ENCODE results near the gene POU5F1. TPM values are rescaled to one million over a fixed set of nuclear protein-coding genes. Genes with fewer than 3 reads are reported as not detected.

POU5F1 gene
- total RNA-seq, 2 donors from 2014 or later = not detected

DNA sequence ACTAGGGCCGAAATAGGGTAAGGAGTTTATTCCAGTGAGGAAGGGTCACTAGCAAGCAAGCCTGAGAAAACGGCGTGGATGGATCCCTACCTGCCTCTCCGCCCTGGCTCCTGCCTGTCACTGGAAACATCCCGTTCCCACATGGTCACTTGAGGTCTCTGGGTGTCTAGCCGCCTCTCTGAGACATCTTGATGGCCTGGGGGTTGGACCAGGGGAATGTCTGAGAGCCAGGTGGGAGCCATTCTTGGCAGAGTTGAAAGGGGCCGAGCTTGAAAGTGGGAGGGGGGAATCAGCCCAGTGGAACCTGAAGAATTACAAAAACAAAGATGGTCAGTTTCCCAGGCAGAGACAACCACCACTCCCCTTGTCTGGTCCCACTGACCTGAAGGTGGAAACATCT lies 13.8 kb downstream of the POU5F1 start:
- intact Hi-C loops (cut with DNase I) = no loop called here
- DNase-seq (ENCODE audit: low spot score) = no peak

DNA sequence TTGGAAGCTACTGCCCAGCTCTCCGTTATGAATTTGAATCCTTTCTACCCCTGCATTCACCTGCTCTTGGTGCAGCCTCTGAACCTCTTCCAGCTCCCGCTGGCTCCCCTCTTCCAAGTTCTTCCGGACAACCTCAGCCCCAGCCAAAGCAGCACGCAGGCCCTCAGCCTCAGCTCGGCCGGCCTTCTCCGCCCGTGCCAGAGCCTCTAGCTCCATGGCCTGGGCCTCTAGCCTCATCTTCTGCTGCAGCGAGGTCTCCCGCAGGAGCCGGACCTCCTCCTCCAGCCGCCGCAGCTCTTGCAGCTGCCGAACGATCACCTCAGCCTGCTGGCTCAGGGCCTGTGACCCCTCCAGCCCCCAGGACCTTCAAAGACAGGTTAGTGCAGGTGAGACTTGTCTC lies 16.0 kb downstream of the POU5F1 start:
- intact Hi-C loops (cut with DNase I) = no loop called here

DNA sequence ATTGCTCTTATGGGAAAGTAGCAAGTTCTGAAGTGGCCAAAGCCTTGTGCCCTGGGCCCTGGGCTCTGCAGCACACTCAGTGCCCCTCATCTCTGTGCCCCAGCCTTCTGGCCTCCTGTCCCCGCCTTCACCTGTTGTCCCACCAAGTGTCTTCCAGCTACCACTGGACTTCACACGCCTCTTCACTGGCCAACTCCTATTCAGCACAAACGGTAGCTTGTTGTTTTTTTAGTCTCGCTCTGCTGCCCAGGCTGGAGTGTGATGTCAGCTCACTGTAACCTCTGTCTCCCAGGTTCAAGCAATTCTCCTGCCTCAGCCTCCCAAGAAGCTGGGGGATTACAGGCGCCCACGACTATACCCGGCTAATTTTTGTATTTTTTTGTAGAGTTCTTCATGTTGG lies 17.7 kb downstream of the POU5F1 start:
- intact Hi-C loops (cut with DNase I) = no loop called here

More for the DNA sequence above, 16.0 kb downstream of the POU5F1 start:
- DNase-seq (ENCODE audit: low spot score) = no peak

DNA sequence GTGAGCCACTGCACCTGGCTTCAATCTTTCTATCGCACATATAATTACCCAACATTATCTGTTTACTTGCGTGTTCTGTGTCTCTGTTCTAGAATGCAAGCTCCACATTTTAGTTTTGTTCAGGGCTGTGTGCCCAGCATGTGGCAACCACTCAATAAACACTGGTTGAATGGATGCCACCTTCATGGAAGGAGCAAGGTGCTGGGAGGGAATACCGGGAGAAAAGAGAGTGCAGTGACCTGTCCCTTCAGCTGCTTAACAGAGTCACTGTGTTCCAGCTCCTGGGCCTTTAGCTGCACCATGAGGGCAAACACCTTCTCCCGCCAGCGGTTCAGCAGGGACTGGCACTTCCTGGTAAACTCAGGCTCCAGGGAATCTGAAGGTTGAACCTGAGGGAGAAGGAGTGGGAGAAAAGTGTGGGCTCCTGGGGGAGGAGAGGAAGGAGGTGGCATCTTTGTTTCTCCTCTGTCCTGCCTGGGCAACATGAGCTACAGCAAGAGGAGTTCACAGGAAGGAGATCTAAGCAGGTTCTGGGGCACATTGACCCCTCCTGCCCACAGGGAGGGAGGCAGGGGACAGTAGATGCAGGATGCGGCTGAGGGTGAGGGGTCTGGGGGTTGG lies 20.5 kb downstream of the POU5F1 start:
- intact Hi-C loops (cut with DNase I) = no loop called here
- no peak for DNase-seq (ENCODE audit: low spot score)

More for the DNA sequence above, 17.7 kb downstream of the POU5F1 start:
- no peak for DNase-seq (ENCODE audit: low spot score)

DNA sequence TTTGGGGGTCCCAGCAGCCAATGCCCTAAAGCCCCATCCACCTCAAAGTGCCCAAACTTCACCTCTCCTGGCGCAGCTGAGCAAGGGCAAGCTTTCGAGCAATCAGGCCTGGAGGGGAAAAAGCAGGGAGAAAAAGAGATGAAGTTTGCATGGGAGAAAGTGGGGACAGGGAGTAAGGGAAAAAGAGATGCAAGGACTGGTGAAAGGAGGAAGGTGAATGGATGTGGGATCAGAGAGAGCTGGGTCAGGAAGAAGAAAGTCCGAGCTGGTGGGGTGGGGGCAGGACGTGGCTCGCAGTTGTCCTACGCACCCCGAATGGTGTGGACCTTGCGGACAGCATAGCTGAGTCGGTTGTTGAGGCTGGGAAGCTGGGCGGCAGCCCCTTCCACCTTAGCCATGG lies 25.1 kb downstream of the POU5F1 start:
- DNase-seq (ENCODE audit: low spot score) = no peak
- intact Hi-C loops (cut with DNase I) = no loop called here

DNA sequence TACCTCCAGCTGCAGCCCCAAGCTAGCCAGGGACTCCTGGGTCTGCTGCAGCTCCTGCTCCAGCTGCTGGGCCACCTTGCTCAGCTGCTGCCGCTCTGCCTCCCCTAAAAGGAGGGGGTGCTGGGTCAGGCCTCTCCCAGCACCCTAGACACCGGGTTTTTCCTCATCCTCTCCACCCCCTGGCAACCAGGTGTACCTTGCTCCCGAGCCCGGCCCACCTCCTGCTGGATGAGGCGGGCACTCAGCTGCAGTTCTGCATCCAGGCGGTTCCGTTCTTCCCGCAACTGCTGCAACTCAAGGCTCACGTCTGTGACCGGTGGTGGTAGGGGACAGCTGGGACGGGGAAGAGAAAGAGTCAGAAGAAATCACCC lies 25.5 kb downstream of the POU5F1 start:
- intact Hi-C loops (cut with DNase I) = loop anchor here in 1 of 2 donors (5.0 kb wide), 1 partner anchor 222 kb away; no protein-coding TSS in a partner anchor
- DNase-seq (ENCODE audit: low spot score) = no peak

DNA sequence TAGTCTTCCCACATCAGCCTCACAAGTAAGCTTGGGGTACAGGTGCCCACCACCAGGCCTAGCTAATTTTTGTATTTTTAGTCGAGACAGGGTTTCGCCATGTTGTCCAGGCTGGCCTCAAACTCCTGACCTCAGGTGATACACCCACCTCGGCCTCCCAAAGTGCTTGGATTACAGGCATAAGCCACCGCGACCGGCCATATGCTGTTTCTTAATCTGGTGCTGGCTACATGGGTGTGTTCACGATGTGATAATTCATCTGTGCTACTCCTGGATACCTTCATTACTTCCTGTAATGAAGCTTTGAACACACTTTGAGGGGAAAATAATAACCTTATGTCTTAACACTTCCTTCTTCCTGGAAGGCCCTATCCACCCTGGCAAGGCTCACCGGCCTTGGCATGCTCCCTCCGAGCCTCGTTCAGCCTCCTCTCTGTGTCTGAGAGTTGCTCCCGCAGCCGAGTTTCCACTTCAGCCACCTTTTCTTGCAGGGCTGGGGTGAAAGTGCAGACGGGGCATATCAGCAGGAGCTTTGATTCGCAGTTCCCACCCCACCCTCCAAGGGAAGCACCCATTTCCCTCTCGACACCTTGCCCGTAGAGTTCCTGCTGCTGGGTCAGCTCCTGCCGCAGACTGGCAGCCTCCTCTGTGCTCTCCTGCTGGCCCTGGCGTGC lies 26.0 kb downstream of the POU5F1 start:
- DNase-seq (ENCODE audit: low spot score) = no peak
- intact Hi-C loops (cut with DNase I) = loop anchor here in 1 of 2 donors (5.0 kb wide), 1 partner anchor 223 kb away; no protein-coding TSS in a partner anchor

DNA sequence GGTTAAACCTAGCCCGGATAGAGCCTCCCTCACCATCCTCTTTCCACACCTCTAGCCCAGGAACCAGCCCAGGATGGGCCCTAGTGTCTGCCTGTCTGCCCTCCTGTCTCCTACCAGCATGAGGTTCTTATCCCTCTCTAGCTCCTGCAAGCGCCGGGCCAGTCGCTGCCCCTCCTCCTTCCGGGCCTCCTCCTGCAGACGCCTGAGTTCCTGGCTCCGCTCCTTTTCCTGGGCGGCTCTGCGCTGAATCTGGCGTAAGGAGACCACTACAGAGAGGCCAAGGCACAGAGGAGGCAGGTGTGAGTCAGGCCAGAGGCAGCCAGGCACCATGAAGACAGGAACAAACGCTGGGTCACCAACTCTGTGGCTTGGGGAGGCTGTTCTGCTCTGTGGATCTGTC lies 27.3 kb downstream of the POU5F1 start:
- peak; percentile 89 for DNase-seq (ENCODE audit: low spot score)
- intact Hi-C loops (cut with DNase I) = loop anchor here in 1 of 2 donors (5.0 kb wide), 1 partner anchor 224 kb away; no protein-coding TSS in a partner anchor

DNA sequence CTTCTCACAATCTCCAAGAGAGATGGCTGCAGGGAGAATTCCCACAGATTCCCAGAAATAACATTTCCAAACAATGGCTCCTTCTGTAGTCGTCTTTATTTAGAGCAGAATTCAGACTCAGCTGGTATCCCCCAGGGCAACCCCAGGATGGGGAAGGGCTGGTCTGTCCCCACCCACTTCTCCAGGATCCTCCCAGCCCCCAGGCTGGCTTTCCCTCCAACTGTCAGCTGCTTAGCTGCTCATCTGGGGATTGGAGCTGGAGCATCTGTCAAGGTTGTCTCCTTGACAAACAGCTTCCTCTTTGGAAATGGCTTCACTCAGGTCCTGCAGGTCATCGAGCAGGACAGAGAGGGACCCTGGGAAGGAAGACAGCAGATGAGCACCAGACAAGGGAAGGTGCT lies 28.1 kb downstream of the POU5F1 start:
- intact Hi-C loops (cut with DNase I) = loop anchor here in 1 of 2 donors (5.0 kb wide), 1 partner anchor 225 kb away; no protein-coding TSS in a partner anchor
- no peak for DNase-seq (ENCODE audit: low spot score)

DNA sequence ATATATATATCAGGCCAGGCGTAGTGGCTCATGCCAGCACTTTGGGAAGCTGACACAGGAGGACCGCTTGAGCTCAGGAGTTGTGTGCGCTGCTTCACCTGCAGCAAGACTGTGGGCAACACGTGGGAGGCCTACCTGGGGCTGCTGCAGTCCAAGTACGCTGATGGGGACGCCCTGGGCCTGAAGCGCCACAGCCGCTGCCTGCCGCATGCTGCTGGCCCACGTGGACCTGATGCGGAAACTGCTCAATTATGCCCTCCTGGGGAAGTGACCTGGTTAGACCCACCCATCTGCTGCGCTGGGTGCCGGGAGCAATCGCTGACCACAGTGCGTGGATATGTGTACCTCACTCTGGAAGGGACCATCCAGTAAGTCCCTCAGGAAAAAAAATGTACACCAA lies 29.8 kb downstream of the POU5F1 start:
- intact Hi-C loops (cut with DNase I) = loop anchor here in 1 of 2 donors (5.0 kb wide), 1 partner anchor 227 kb away; no protein-coding TSS in a partner anchor
- no peak for DNase-seq (ENCODE audit: low spot score)

DNA sequence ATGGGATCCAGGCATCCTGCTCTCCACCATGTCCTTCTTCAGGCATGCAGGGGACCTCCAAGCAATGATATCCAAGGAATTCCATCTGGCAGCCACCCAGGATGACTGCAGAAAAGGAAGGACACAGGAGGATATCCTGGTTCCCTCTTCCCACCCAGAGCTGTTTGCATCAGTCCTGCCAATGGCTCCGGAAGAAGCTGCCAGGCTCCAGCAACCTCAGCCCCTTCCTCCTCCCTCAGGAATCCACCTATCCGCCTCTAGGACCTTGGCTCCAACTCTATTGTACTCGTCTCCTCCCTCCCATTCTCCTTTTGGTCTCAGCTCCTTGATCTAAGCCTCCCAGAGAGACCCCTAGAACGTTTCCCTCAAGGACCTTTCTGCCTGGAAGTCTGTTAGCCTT lies 30.9 kb downstream of the POU5F1 start:
- DNase-seq (ENCODE audit: low spot score) = no peak
- intact Hi-C loops (cut with DNase I) = loop anchor here in 1 of 2 donors (5.0 kb wide), 2 partner anchors 53 to 228 kb away; no protein-coding TSS in a partner anchor

DNA sequence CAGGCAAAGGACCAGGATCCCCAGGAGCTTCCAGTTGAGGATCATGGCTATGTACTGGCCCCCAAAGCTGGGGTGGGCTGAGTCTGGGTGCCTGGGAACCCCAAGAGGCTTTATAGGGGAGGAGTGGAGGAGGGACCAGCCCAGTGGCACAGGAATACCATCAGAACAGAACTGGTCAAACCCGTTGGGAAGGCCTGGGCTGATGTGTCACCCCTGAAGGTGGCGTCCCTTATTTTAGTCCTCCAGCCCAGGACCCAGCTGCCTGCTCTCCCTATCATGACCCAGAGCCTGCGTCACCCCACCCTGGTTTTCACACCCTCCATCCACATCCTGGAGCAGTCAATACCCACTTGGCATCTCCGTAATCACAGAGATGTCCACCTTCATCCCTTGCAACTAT lies 31.5 kb downstream of the POU5F1 start, which contains the start of gene PSORS1C2:
Gene PSORS1C2, minus strand, starts transcription at position 85 of the 400 bp plus-strand sequence. Its CDS starts 40 bp downstream, at position 45.
- intact Hi-C loops (cut with DNase I) = loop anchor here in 1 of 2 donors (5.0 kb wide), 2 partner anchors 53 to 228 kb away; no protein-coding TSS in a partner anchor
- DNase-seq (ENCODE audit: low spot score) = no peak

DNA sequence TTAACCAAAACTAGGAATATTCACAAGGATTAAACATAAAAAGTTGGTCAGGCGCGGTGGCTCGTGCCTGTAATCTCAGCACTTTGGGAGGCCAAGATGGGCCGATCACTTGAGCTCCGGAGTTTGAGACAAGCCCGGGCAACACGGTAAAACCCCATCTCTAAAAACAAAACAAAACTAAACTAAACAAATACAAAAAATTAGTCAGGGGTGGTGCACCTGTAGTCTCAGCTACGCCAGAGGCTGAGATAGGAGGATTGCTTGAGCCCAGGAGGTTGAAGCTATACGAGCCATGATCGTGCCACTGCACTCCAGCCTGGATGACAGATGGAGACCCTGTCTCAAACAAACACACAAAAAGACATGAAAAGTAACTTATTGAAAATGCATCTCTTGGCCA lies 34.8 kb downstream of the POU5F1 start:
- DNase-seq (ENCODE audit: low spot score) = no peak
- intact Hi-C loops (cut with DNase I) = loop anchor here in 1 of 2 donors (5.0 kb wide), 2 partner anchors 57 to 232 kb away; no protein-coding TSS in a partner anchor

DNA sequence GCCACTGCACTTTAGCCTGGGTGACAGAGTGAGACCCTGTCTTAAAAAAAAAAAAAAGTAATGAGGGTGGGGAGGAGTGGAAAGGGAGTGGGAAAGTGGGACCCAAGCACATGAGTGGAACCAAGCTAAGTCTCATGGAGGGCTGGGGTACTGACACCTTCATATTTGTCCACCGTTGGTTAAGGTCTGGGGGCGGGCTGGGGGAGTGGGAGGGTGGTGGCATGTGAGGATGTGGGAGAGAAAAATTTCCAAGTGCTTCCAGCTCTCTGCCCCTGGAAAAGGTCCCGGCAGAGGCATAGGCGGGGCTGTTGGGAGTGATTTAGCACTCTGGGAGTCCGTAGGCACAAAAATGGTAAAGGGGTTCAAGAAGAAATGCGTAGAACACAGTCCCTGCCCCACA lies 37.7 kb downstream of the POU5F1 start:
- intact Hi-C loops (cut with DNase I) = loop anchor here in 1 of 2 donors (5.0 kb wide), 1 partner anchor 59 kb away; no protein-coding TSS in a partner anchor

DNA sequence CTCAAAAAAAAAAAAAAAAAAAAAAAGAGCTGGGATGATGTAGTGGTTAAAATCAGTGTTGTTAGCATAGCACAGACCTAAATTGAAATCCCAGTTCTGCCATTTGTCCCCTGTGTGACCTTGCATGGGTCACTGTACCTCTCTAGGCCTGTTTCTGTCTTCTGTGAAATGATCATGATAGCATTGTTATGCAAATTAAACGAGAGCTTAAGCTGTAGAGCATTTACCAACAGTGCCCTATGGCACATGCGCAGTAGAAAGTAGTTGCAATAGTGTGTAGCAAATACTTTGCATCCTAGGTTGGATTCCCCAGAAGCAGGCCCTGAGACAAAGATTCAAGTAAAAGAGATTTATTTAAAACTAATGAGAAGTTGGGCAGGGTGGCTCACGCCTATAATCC lies 38.9 kb downstream of the POU5F1 start:
- DNase-seq (ENCODE audit: low spot score) = no peak
- intact Hi-C loops (cut with DNase I) = loop anchor here in 1 of 2 donors (5.0 kb wide), 1 partner anchor 61 kb away; no protein-coding TSS in a partner anchor

More for the DNA sequence above, 37.7 kb downstream of the POU5F1 start:
- no peak for DNase-seq (ENCODE audit: low spot score)

DNA sequence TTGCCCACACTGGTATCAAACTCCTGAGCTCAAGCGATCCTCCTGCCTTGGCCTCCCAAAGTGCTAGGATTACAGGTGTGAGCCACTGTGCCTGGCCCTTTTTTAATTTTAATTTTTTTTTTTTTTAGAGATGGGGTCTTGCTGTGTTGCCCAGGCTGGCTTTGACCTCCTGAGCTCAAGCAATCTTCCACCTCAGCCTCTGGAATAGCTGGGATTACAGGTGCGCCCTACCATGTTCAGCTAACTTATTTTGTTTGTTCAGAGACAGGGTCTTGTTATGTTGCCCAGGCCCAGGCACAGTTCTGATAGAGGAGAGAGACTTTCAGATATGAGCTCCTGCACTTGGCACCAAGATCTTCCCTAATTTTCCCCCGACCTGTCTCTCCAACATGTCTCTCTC lies 39.7 kb downstream of the POU5F1 start:
- no peak for DNase-seq (ENCODE audit: low spot score)
- intact Hi-C loops (cut with DNase I) = loop anchor here in 1 of 2 donors (5.0 kb wide), 1 partner anchor 62 kb away; no protein-coding TSS in a partner anchor

DNA sequence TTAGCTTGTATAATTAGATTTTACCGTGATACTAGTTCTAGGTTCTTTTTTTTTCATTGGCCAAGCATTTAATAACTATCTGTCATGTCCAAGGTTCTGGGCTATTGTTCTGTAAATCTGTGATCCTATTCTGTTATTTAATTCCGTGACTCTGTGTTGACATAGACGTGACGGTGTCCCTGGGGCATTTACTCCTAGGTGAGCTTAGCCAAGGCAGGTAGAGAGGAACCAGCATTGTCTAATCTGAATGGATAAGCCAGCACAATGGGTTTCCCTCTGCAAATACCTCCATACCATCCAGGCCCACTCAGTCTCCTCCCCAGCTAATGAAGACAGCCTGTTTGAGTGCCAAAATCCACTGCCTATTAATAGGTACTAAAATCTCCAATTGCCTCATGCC lies 41.4 kb downstream of the POU5F1 start:
- no peak for DNase-seq (ENCODE audit: low spot score)
- intact Hi-C loops (cut with DNase I) = no loop called here

DNA sequence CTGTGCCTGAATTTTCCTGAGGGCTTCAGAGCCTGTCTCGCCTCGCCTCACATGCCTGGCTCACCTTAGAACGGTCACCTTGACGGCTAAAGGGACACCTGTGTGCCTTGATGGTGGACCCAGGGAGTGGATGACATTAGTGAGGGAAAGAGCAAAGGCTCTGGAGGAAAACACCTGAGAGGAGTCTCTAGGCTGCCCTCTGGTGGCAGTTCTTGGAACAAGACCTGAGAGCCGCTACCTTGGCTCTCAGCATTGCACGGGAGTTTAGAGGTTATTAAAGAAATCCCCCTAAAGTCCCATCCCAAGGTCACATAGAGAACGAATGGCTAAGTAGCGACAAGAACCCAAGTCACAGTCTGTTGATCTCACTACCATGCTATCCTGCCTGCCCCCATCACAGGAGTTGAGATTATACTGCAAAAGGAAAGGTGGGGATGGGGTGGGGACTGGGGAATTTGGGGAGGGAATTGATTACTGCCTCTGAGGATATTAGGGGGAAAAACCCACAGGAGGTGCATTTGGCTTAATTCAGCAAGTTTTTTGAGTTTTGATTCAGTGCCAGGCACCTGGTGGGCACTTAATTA lies 42.3 kb downstream of the POU5F1 start:
- intact Hi-C loops (cut with DNase I) = no loop called here
- DNase-seq (ENCODE audit: low spot score) = no peak

DNA sequence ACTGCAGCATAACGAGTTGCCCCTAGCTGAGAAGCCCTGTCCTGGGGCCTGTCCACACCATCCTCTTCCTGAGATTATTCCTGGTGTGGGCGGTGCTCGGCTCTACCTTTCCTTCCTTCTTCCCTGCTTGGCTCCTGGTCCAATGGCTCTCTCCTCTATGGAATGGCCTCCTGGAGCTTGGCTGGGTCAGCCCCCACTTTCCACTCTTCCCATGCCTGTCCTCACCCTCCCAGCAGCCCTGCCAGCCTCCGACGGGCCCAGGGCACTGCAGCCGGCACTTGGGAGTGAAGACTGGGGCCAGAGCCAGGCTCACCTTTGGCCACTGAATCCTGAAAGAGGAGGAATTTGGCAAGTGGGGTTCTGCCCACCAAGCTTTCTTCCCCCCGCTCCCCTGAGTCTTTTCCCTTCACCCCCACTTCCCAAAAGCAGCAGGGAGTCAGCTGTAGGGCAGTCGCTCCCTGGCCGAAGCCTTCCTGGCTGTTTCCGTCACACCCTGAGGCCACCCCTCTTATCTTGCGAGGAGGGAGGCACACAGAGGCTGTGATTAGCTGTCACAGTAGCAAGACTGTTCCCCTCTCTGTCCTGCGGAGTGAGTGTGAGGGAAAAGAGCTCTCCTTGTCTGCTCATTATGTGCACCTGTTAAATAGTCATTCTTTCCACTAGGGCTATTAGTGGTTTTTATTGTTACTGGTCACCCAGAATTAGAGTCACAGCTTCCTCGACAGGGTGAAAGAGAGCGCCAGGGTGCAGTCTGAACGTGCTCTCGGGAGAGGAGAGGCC lies 43.9 kb downstream of the POU5F1 start:
- DNase-seq (ENCODE audit: low spot score) = no peak
- intact Hi-C loops (cut with DNase I) = no loop called here

All from posterior vena cava (tissue), 2 donors.